ENCODE measurements around the gene EPB41.

EPB41 gene

GRCh38 chr1:28891256-28891655 lies 23.1 kb upstream of the EPB41 start:
- DNase-seq (ENCODE audit: low read depth): no peak

GRCh38 chr1:28893403-28894102 lies 20.8 kb upstream of the EPB41 start:
- no peak for DNase-seq (ENCODE audit: low read depth)

GRCh38 chr1:28894785-28895184 lies 19.6 kb upstream of the EPB41 start:
- no peak for DNase-seq (ENCODE audit: low read depth)

GRCh38 chr1:28895896-28896608 lies 18.3 kb upstream of the EPB41 start:
- DNase-seq (ENCODE audit: low read depth): no peak

GRCh38 chr1:28896609-28896986 lies 17.8 kb upstream of the EPB41 start:
- DNase-seq (ENCODE audit: low read depth): no peak

- DNase-seq (ENCODE audit: low read depth): no peak
These were observed 16.6 kb upstream of the EPB41 start for GRCh38 chr1:28897789-28898188.

GRCh38 chr1:28898405-28898881 lies 15.9 kb upstream of the EPB41 start:
- DNase-seq (ENCODE audit: low read depth): no peak

- DNase-seq (ENCODE audit: low read depth): no peak
These were observed 15.1 kb upstream of the EPB41 start for GRCh38 chr1:28899267-28899666.

- no peak for DNase-seq (ENCODE audit: low read depth)
These were observed 13.8 kb upstream of the EPB41 start for GRCh38 chr1:28900562-28900961.

GRCh38 chr1:28902738-28903137 lies 11.6 kb upstream of the EPB41 start:
- DNase-seq (ENCODE audit: low read depth): no peak

- DNase-seq (ENCODE audit: low read depth): no peak
These were observed 8.3 kb upstream of the EPB41 start for GRCh38 chr1:28905921-28906666.

- DNase-seq (ENCODE audit: low read depth): no peak
These were observed 5.2 kb upstream of the EPB41 start for GRCh38 chr1:28909198-28909597.

- no peak for DNase-seq (ENCODE audit: low read depth)
These were observed 3.8 kb upstream of the EPB41 start for GRCh38 chr1:28910379-28911115.

GRCh38 chr1:28913786-28914227 lies 562 bp upstream of the EPB41 start:
- no peak for DNase-seq (ENCODE audit: low read depth)

GRCh38 chr1:28915031-28915895 lies 894 bp downstream of the EPB41 start:
- DNase-seq (ENCODE audit: low read depth): peak; percentile 14

- no peak for DNase-seq (ENCODE audit: low read depth)
These were observed 3.4 kb downstream of the EPB41 start for GRCh38 chr1:28917757-28918118.

GRCh38 chr1:28921286-28921869 lies 7.0 kb downstream of the EPB41 start:
- no peak for DNase-seq (ENCODE audit: low read depth)

GRCh38 chr1:28925350-28925891 lies 11.1 kb downstream of the EPB41 start:
- no peak for DNase-seq (ENCODE audit: low read depth)

- no peak for DNase-seq (ENCODE audit: low read depth)
These were observed 12.4 kb downstream of the EPB41 start for GRCh38 chr1:28926629-28927265.

- no peak for DNase-seq (ENCODE audit: low read depth)
These were observed 12.9 kb downstream of the EPB41 start for GRCh38 chr1:28927266-28927647.

All from activated T-helper 1 cell treated with Interleukin-2 at 50 U/mL for 16 hours (primary cell).